Endothelial cell of umbilical vein (primary cell): ENCODE measurements around the gene ARHGAP20. TPM values are rescaled to one million over a fixed set of nuclear protein-coding genes. Genes with fewer than 3 reads are reported as not detected.

Experiments used
- BruUV-seq: library from RNA; stranded (reverse); fragments of 400-500 nt; replicated peaks from 2 replicates; lab custom pipeline; 2021; lab: Mats Ljungman, UMichigan
- CTCF ChIA-PET: fragments of 300-600, 350-600 bp; sonication (Branson Sonifier 250); formaldehyde crosslinking; loops from one replicate; lab custom pipeline; 2021; ENCODE audit warnings: antibody characterized with exemption, inconsistent platforms; lab: Charles Lee
- POLR2A ChIA-PET: fragments of 300-600, 350-600 bp; sonication (Branson Sonifier 250); formaldehyde crosslinking; loops from one replicate; lab custom pipeline; 2021; ENCODE audit warnings: antibody characterized with exemption, inconsistent platforms; lab: Charles Lee
- DNase-seq: peaks from one replicate; pipeline ENCODE4 v3.0.0-alpha.2; 2011; ENCODE audit warnings: low read depth, low spot score
- FAIRE-seq: peaks from 2 replicates; lab custom pipeline; 2011; peaks lifted over from hg19 to GRCh38; lab: Jason Lieb, UNC
- H2AFZ ChIP-seq: 2 replicates; pipeline ENCODE4 v1.6.0; 2012; ENCODE audit warnings: low read depth, low read length, control low read depth, inconsistent platforms
- H3K27ac ChIP-seq: 2 replicates; pipeline ENCODE4 v1.5.1; 2011; ENCODE audit warnings: low read depth, mild to moderate bottlenecking, control low read depth, low read length, moderate library complexity; ENCODE audit not compliant: insufficient read depth
- H3K27me3 ChIP-seq, 2 experiments: 2 replicates each; pipeline versions ENCODE4 v1.6.0 to v1.6.1; 2011; ENCODE audit warnings: low read length in 2 of 2, mixed read lengths in 1 of 2; ENCODE audit not compliant: control insufficient read depth in 2 of 2, insufficient read depth in 2 of 2
- H3K36me3 ChIP-seq, 2 experiments: 2 replicates in 1 of 2; 3 replicates in 1 of 2; pipeline ENCODE4 v1.5.1; 2011; ENCODE audit warnings: low read length in 2 of 2, mild to moderate bottlenecking in 1 of 2, moderate library complexity in 1 of 2; ENCODE audit not compliant: control insufficient read depth in 2 of 2, insufficient read depth in 2 of 2; ENCODE audit errors: extremely low read depth in 1 of 2
- H3K4me1 ChIP-seq: 3 replicates; pipeline ENCODE4 v1.5.1; 2011; ENCODE audit warnings: mild to moderate bottlenecking, low read length; ENCODE audit not compliant: control insufficient read depth, insufficient read depth; ENCODE audit errors: extremely low read depth
- H3K4me2 ChIP-seq: 2 replicates; pipeline ENCODE4 v1.6.1; 2011; ENCODE audit warnings: low read length, control low read depth, mixed read lengths; ENCODE audit not compliant: insufficient read depth
- H3K4me3 ChIP-seq, 3 experiments: fragments of 200-600 bp in 1 of 3; sonication (generic), shearing (Covaris generic) in 1 of 3; replicated peaks in 1 of 3; 2 replicates each; pipeline ENCODE4 v1.5.1; 2011 to 2016; ENCODE audit warnings: control low read depth in 3 of 3, low read length in 3 of 3, mild to moderate bottlenecking in 2 of 3, inconsistent platforms in 1 of 3, low read depth in 1 of 3, moderate library complexity in 1 of 3; ENCODE audit not compliant: insufficient read depth in 1 of 3
- H3K79me2 ChIP-seq: 2 replicates; pipeline ENCODE4 v1.6.0; 2012; ENCODE audit warnings: low read length, inconsistent platforms; ENCODE audit not compliant: control insufficient read depth, insufficient read depth
- H3K9ac ChIP-seq: replicated peaks from 2 replicates; pipeline ENCODE3; 2011; ENCODE audit warnings: low read length, control low read depth; ENCODE audit not compliant: insufficient read depth; ENCODE audit errors: extremely low read depth
- H3K9me1 ChIP-seq: replicated peaks from 3 replicates; pipeline ENCODE4 v1.6.0; 2011; ENCODE audit warnings: mild to moderate bottlenecking, low read length; ENCODE audit not compliant: control insufficient read depth, insufficient read depth; ENCODE audit errors: extremely low read depth
- H3K9me3 ChIP-seq: replicated peaks from 2 replicates; pipeline ENCODE4 v1.5.1; 2012; ENCODE audit warnings: low read length, inconsistent platforms; ENCODE audit not compliant: control insufficient read depth, insufficient read depth
- H4K20me1 ChIP-seq: replicated peaks from 2 replicates; pipeline ENCODE3; 2011; ENCODE audit warnings: mild to moderate bottlenecking, low read length; ENCODE audit not compliant: control insufficient read depth, insufficient read depth; ENCODE audit errors: extremely low read depth
- EZH2 ChIP-seq: IDR thresholded peaks from 2 replicates; pipeline ENCODE4 v1.6.1; 2012; ENCODE audit warnings: borderline replicate concordance, low read depth, mild to moderate bottlenecking, moderate library complexity, low read length, inconsistent platforms; ENCODE audit not compliant: severe bottlenecking
- FOS ChIP-seq: IDR thresholded peaks from 2 replicates; pipeline ENCODE4 v1.6.1; 2011; ENCODE audit warnings: mild to moderate bottlenecking, low read length, moderate library complexity, borderline replicate concordance; ENCODE audit not compliant: insufficient read depth
- GATA2 ChIP-seq: IDR thresholded peaks from 2 replicates; pipeline ENCODE4 v1.7.0; 2011; ENCODE audit warnings: low read depth, mild to moderate bottlenecking, moderate library complexity, mixed read lengths, low read length; ENCODE audit not compliant: insufficient read length, insufficient read depth
- JUN ChIP-seq: IDR thresholded peaks from 2 replicates; pipeline ENCODE4 v1.6.1; 2011; ENCODE audit warnings: borderline replicate concordance, low read depth; ENCODE audit not compliant: insufficient read length, insufficient read depth
- MAX ChIP-seq: IDR thresholded peaks from 2 replicates; pipeline ENCODE4 v1.6.1; 2011; ENCODE audit not compliant: insufficient read depth, insufficient read length
- MYC ChIP-seq: IDR thresholded peaks from one replicate; pipeline ENCODE4 v1.6.1; 2011; ENCODE audit warnings: mild to moderate bottlenecking, low read depth, low read length
- POLR2A ChIP-seq: IDR thresholded peaks from 2 replicates; pipeline ENCODE4 v1.6.1; 2012; ENCODE audit warnings: low read depth, mild to moderate bottlenecking, control low read depth, low read length
- POLR2AphosphoS5 ChIP-seq: IDR thresholded peaks from 2 replicates; pipeline ENCODE4 v1.6.1; 2012; ENCODE audit warnings: low read depth, mild to moderate bottlenecking, control low read depth, low read length, moderate library complexity; ENCODE audit not compliant: insufficient read depth
- dilution Hi-C: fragments of 300-500 bp; cut with MboI; formaldehyde crosslinking; loops from one replicate; pipeline ENCODE4 v1.15.0; 2019; ENCODE audit warnings: low sequenced_read_pairs; ENCODE audit not compliant: extremely low pct_ligation_motif_present
- intact Hi-C: fragments of 100-400 bp; cut with micrococcal nuclease; formaldehyde crosslinking; loops from one replicate; pipeline ENCODE4 v1.10.0; 2022
- polyA plus RNA-seq, 4 experiments: library from polyadenylated mRNA; depleted of rRNA in 3 of 4; stranded (reverse) in 3 of 4; unstranded in 1 of 4; fragments of >200 nt; gene quantifications; 2 replicates each; pipeline versions ENCODE4 v1.2.1 to v1.2.3, GENCODE V29; 2011 to 2012; ENCODE audit warnings: missing spikeins in 1 of 4
- total RNA-seq: library from RNA; stranded (reverse); gene quantifications from 2 replicates; pipeline ENCODE4 v1.2.3, GENCODE V29; 2021
- TF ChIP-seq, protein P1 (sequence below), 2 donors: IDR thresholded peaks; 1 replicate in 1 of 2; 2 replicates in 1 of 2; pipeline ENCODE4 v1.5.1; 2011; ENCODE audit warnings: low read length in 2 of 2, mild to moderate bottlenecking in 2 of 2, moderate library complexity in 2 of 2, control low read depth in 1 of 2, inconsistent platforms in 1 of 2, low read depth in 1 of 2; ENCODE audit not compliant: insufficient read depth in 1 of 2; ENCODE audit errors: extremely low read depth in 1 of 2

The ARHGAP20 gene
- total and polyA plus RNA-seq, 2 donors (not counting 3 experiments of a cell fraction or from before 2014, with no cell fraction given) = 0.51 to 1.1 TPM

- H3K4me3 ChIP-seq = peak overlapping the region; percentile 26 to 55 (median 41)
- H3K4me2 ChIP-seq = peak overlapping the region; percentile 72
- ChIA-PET CTCF (no interaction called here), POLR2A (no interaction called here)
- dilution Hi-C loops (no loop called here), intact Hi-C loops (loop anchor here (5.0 to 10.0 kb wide), 7 partner anchors 66 to 1824 kb away; no protein-coding TSS in a partner anchor)
- H3K9ac ChIP-seq = no peak overlapping the region
- H3K79me2 ChIP-seq = no peaks in the 10 kb centered on the region
- DNase-seq (peak; percentile 29), FAIRE-seq (no peak)
- H2AFZ ChIP-seq = peak overlapping the region; percentile 94
- no peak overlapping the region for H3K27ac ChIP-seq
- H3K9me3 ChIP-seq = no peaks in the 10 kb centered on the region
- BruUV-seq = no TSS peak
- no peaks in the 10 kb centered on the region for H3K27me3 ChIP-seq
- TF ChIP-seq JUN = no peak
- no peak for TF ChIP-seq EZH2
- no peak for TF ChIP-seq FOS
- TF ChIP-seq GATA2 = no peak
- TF ChIP-seq MYC = no peak
- TF ChIP-seq, protein P1, sequence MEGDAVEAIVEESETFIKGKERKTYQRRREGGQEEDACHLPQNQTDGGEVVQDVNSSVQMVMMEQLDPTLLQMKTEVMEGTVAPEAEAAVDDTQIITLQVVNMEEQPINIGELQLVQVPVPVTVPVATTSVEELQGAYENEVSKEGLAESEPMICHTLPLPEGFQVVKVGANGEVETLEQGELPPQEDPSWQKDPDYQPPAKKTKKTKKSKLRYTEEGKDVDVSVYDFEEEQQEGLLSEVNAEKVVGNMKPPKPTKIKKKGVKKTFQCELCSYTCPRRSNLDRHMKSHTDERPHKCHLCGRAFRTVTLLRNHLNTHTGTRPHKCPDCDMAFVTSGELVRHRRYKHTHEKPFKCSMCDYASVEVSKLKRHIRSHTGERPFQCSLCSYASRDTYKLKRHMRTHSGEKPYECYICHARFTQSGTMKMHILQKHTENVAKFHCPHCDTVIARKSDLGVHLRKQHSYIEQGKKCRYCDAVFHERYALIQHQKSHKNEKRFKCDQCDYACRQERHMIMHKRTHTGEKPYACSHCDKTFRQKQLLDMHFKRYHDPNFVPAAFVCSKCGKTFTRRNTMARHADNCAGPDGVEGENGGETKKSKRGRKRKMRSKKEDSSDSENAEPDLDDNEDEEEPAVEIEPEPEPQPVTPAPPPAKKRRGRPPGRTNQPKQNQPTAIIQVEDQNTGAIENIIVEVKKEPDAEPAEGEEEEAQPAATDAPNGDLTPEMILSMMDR (IDR thresholded peaks at IDR 0.05; ENCODE audit: extremely low read depth in 1 of 2, insufficient read depth in 1 of 2, low read depth in 1 of 2, low read length in 2 of 2) = no peak
- no peak for TF ChIP-seq POLR2AphosphoS5
- no peak for TF ChIP-seq POLR2A
- TF ChIP-seq MAX = no peak
- H3K4me1 ChIP-seq = peaks cover 21% of the 10 kb centered on the region
- no peaks in the 10 kb centered on the region for H3K9me1 ChIP-seq
- H4K20me1 ChIP-seq = no peaks in the 10 kb centered on the region
- no peaks in the 10 kb centered on the region for H3K36me3 ChIP-seq
These were observed 1.4 kb downstream of the ARHGAP20 start for GRCh38 chr11:110710628-110711381.
